Activated T-cell treated with anti-CD3 and anti-CD28 coated beads, Interleukin-2, amount 50 U/mL, for 72 hours (primary cell): ENCODE measurements around the gene SH3RF1. TPM values are rescaled to one million over a fixed set of nuclear protein-coding genes. Genes with fewer than 3 reads are reported as not detected.

Source experiments
- ATAC-seq, 2 donors: fragments of 150-1000 bp; cut with Tn5 transposase; replicated peaks in 1 of 2; 2 replicates each; pipeline ENCODE4 v1.10.0; 2021; ENCODE audit warnings: moderate library complexity in 2 of 2, mild to moderate bottlenecking in 1 of 2
- DNase-seq, 2 donors: peaks; one replicate each; pipeline ENCODE4 v3.0.0; 2021 to 2022; ENCODE audit warnings: mixed read lengths in 1 of 2
- H3K27ac Mint-ChIP-seq: one replicate; pipeline ENCODE4 v1.8.0; 2022; ENCODE audit warnings: mild to moderate bottlenecking, moderate library complexity, mixed read lengths
- H3K27me3 Mint-ChIP-seq: one replicate; pipeline ENCODE4 v1.8.0; 2022; ENCODE audit warnings: low read depth, mixed read lengths
- H3K36me3 Mint-ChIP-seq, 2 donors: one replicate each; pipeline ENCODE4 v1.8.0; 2022; ENCODE audit warnings: mixed read lengths in 2 of 2, mild to moderate bottlenecking in 1 of 2; ENCODE audit not compliant: insufficient read depth in 2 of 2
- H3K4me1 Mint-ChIP-seq: one replicate; pipeline ENCODE4 v1.8.0; 2022; ENCODE audit warnings: low read depth, mixed read lengths
- H3K4me3 Mint-ChIP-seq, 2 donors: one replicate each; pipeline ENCODE4 v1.8.0; 2022; ENCODE audit warnings: mild to moderate bottlenecking in 2 of 2, mixed read lengths in 2 of 2, moderate library complexity in 2 of 2
- H3K9me3 Mint-ChIP-seq, 2 donors: one replicate each; pipeline ENCODE4 v1.8.0; 2022; ENCODE audit warnings: mixed read lengths in 2 of 2
- total RNA-seq, 2 donors: library from RNA; stranded (reverse); gene quantifications; one replicate each; pipeline ENCODE4 v1.2.3, GENCODE V29; 2022

Gene SH3RF1
- total RNA-seq, 2 donors from 2014 or later = 0.26 to 0.63 TPM

DNA sequence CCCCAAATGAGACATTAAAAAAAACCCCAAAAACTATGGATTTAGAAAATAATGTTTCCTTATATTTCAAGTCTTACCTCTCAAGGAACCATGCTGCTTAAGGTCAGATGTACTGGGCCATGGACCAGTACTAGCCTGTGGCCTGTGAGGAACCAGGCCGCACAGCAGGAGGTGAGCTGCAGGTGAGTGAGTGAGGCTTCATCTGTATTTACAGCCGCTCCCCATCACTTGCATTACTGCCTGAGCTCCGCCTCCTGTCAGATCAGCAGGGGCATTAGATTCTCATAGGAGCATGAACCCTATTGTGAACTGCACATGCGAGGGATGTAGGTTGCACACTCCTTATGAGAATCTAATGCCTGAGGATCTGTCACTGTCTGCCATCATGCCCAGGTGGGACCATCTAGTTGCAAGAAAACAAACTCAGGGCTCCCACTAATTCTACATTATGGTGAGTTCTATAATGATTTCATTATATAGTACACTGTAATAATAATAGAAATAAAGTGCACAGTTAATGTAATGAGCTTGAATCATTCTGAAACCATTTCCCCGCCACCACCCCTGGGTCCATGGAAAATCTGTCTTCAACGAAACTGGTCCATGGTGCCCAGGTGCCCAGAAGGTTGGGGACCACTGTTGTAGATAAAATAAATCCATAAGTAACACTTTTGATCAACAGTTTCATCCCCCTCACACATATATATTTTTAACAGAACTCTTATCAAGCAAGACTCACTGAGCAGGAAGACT, 155.4 kb downstream of the SH3RF1 start:
- Mint-ChIP-seq H3K4me3 (no peak overlapping the region), H3K36me3 (no peaks in the 10 kb centered on the region), H3K9me3 (no peaks in the 10 kb centered on the region), H3K27me3 (no peaks in the 10 kb centered on the region), H3K4me1 (peaks cover 8% of the 10 kb centered on the region), H3K27ac (no peak overlapping the region)
- no peak for DNase-seq
- ATAC-seq = no peak

DNA sequence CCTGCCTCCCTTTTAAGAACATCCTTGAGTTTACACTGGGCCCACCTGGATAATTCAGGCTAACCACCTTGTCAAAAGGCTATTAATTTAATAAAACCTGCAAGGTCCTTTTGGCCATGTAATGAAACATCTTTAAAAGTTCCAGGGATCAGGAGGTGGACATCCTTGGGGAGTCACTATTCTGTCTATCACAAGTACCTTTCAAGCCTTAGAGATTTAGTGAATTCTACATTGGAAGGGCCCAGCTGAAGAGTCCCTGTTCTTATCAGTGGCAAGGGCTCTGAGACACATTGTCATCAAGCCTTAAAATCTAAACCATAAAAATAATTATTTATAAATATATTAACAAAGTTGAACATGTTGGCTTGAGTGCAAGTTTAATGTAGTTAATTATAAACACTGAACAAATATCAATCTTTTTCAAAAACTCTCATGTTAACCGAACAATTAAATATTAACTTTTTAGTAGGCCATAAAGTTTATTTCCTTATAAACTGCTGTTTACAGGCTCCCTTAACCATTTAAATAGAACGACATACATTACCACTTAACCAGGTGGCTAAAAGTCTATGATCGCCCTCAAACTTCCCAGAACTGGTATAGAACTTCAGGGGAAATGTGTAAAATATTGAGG, 156.3 kb downstream of the SH3RF1 start:
- ATAC-seq = no peak
- no peaks in the 10 kb centered on the region for H3K9me3 Mint-ChIP-seq
- no peaks in the 10 kb centered on the region for H3K36me3 Mint-ChIP-seq
- no peaks in the 10 kb centered on the region for H3K27me3 Mint-ChIP-seq
- DNase-seq = no peak
- no peak overlapping the region for H3K27ac Mint-ChIP-seq
- H3K4me1 Mint-ChIP-seq = peaks cover 8% of the 10 kb centered on the region
- H3K4me3 Mint-ChIP-seq = no peak overlapping the region

DNA sequence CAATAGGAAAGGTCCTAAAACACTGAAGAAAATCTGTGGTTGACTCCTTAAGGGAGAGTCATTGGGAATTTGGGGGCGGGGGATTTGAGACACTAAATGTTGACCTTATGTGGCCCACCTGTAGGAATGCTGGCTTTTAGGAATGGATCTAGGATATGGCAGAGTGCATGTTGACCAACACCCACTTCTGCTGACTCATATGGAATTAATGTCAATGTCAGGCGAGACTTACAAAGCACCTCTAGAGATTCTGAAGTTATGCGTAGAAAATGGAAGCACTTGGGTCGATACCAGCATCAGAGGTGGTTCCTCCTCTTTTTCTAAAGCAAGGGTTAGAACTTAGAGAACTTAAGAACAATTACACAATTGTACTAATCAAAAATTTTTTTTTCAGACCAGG, 160.1 kb downstream of the SH3RF1 start:
- no peak for ATAC-seq
- Mint-ChIP-seq H3K4me3 (no peak overlapping the region), H3K27ac (no peak overlapping the region), H3K36me3 (no peaks in the 10 kb centered on the region), H3K4me1 (peaks cover 3% of the 10 kb centered on the region), H3K9me3 (no peaks in the 10 kb centered on the region), H3K27me3 (no peaks in the 10 kb centered on the region)
- no peak for DNase-seq

DNA sequence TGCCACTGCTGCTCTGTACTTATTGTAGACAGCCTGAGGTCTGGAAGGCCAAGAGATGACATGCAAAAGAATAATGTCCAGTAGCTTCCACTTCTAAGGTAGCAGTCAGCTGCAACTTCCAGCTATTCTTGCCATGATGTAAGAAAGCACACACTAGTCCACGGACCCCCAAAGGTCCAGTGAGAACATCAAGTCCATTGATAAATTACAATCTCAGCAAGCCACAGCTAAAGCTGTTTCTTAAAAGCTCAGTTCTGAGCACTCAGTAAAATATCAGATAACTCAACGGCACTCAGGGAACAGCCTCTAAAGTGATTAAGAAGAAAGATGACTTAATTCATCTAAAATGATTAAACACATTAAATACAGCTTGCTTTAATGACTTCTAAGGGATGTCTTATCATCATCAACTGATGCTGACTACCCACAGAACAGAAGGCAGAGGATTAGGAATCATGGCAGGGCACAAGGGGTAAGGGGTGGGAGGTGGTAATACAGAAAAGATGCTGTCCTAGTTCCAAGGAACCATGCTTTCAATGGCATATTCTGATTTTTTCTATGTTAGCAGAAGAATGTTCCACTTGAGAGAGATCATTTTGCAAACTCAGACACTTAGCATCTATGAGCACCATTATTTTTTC, 161.6 kb downstream of the SH3RF1 start:
- Mint-ChIP-seq H3K4me3 (no peak overlapping the region), H3K36me3 (no peaks in the 10 kb centered on the region), H3K4me1 (no peaks in the 10 kb centered on the region), H3K9me3 (no peaks in the 10 kb centered on the region), H3K27me3 (no peaks in the 10 kb centered on the region), H3K27ac (no peak overlapping the region)
- DNase-seq (no peak), ATAC-seq (no peak)

DNA sequence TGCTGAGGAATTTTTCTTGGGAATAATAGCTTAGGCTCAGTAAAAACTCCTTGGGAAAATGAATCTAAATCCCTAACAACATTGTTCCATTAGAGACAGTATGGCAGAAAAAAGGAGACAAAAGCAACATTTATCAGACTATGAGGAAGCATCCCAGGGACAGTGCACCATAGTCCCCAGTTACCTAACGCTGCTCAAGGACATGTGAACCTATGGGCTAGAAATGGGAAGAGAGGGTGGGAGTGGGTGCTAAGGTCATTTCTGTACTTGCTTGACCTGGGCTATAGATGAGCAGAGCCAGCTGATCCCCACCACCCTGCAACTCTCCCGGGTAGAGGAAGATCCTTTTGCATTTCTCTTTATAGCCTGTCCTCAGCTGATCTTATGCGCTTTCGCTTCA, 162.5 kb downstream of the SH3RF1 start:
- DNase-seq = no peak

GRCh38 chr4:169107528-169107927, 163.2 kb downstream of the SH3RF1 start:
- no peak overlapping the region for H3K27ac Mint-ChIP-seq
- DNase-seq (no peak), ATAC-seq (no peak)
- H3K27me3 Mint-ChIP-seq = no peaks in the 10 kb centered on the region
- H3K4me3 Mint-ChIP-seq = no peak overlapping the region
- no peaks in the 10 kb centered on the region for H3K9me3 Mint-ChIP-seq
- H3K4me1 Mint-ChIP-seq = no peaks in the 10 kb centered on the region
- H3K36me3 Mint-ChIP-seq = no peaks in the 10 kb centered on the region

More for the DNA sequence above, 162.5 kb downstream of the SH3RF1 start:
- Mint-ChIP-seq H3K9me3 (no peaks in the 10 kb centered on the region), H3K36me3 (no peaks in the 10 kb centered on the region), H3K27ac (no peak overlapping the region), H3K4me1 (no peaks in the 10 kb centered on the region), H3K27me3 (no peaks in the 10 kb centered on the region), H3K4me3 (no peak overlapping the region)
- no peak for ATAC-seq

- no peaks in the 10 kb centered on the region for H3K4me1 Mint-ChIP-seq
- no peaks in the 10 kb centered on the region for H3K27me3 Mint-ChIP-seq
- H3K27ac Mint-ChIP-seq = no peak overlapping the region
- ATAC-seq (no peak), DNase-seq (no peak)
- H3K9me3 Mint-ChIP-seq = no peaks in the 10 kb centered on the region
- H3K4me3 Mint-ChIP-seq = no peak overlapping the region
- no peaks in the 10 kb centered on the region for H3K36me3 Mint-ChIP-seq
These were observed 164.0 kb downstream of the SH3RF1 start for GRCh38 chr4:169106696-169107229.

- DNase-seq (no peak), ATAC-seq (no peak)
- H3K9me3 Mint-ChIP-seq = no peaks in the 10 kb centered on the region
- no peaks in the 10 kb centered on the region for H3K36me3 Mint-ChIP-seq
- H3K4me1 Mint-ChIP-seq = no peaks in the 10 kb centered on the region
- no peak overlapping the region for H3K27ac Mint-ChIP-seq
- no peak overlapping the region for H3K4me3 Mint-ChIP-seq
- no peaks in the 10 kb centered on the region for H3K27me3 Mint-ChIP-seq
These were observed 165.1 kb downstream of the SH3RF1 start for GRCh38 chr4:169105620-169106019.

DNA sequence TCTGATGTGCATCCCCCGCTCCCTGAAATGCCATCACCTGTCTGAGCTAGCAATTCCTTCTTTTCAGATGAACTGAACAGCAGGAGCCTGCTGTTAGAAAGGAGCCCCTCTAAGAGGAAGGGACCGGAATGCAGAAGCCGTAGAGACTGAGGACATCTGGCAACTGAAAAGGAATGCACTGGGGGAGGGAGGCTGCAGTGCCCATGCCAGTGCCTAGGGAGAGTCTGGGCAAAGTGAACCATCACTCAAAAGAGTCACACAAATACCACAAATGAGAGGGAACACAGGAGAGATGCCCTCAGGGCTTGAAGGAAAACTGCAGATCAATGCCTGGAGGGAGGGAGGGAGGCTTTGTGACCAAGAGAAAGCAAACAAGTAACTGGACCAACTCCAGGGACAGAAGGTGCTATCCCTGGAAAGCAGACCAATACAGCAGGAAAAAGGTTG, 166.8 kb downstream of the SH3RF1 start:
- no peak for ATAC-seq
- H3K9me3 Mint-ChIP-seq = no peaks in the 10 kb centered on the region
- H3K4me1 Mint-ChIP-seq = no peaks in the 10 kb centered on the region
- H3K27ac Mint-ChIP-seq = no peak overlapping the region
- no peaks in the 10 kb centered on the region for H3K27me3 Mint-ChIP-seq
- no peaks in the 10 kb centered on the region for H3K36me3 Mint-ChIP-seq
- DNase-seq = no peak
- no peak overlapping the region for H3K4me3 Mint-ChIP-seq

DNA sequence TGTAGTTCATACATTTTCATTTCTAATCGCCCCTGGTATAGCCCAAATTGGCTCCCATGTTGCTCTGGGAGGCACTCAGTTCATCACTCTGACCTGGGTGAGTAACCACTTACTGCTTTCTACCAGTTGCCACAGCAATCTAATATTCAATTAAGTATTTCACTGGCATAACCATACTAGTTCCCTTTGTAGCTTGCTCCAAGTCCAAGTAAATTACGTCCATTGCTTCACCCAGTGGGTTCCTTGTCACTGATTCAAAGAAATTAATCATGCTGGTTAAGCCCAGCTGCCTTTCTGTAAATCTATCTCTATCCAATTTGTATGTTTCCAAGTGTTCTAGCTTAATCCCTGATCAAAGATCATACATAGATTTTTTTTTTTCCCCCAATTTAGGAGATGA, 168.7 kb downstream of the SH3RF1 start:
- H3K27me3 Mint-ChIP-seq = no peaks in the 10 kb centered on the region
- H3K9me3 Mint-ChIP-seq = peaks cover 2% of the 10 kb centered on the region in 2 donors
- no peak overlapping the region for H3K4me3 Mint-ChIP-seq

DNA sequence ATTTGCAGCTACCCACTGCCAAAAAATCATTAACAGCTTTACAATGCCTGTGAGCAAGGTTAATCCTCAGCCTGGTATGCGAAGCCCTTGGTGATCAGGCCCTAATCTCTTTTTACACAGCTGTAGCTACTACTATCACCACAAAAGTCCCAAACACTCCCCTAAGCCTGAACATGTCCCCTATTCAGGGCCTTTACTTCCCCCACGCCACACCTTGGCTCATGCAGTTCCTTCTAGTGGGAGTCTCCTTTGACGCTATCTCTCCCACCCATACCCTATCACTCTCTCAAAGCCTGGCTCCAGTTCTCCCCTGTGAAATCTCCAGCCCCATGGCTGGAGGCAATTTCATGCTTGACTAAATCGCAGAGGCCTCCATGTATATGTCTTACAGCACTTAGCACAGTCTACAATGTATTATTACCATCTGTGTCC, 170.1 kb downstream of the SH3RF1 start:
- no peaks in the 10 kb centered on the region for H3K4me1 Mint-ChIP-seq
- H3K9me3 Mint-ChIP-seq = peaks cover 2% of the 10 kb centered on the region in 2 donors
- DNase-seq = no peak
- peaks cover 6% of the 10 kb centered on the region for H3K27me3 Mint-ChIP-seq
- ATAC-seq = no peak
- H3K36me3 Mint-ChIP-seq = no peaks in the 10 kb centered on the region
- H3K4me3 Mint-ChIP-seq = no peak overlapping the region
- H3K27ac Mint-ChIP-seq = no peak overlapping the region

More for the DNA sequence above, 168.7 kb downstream of the SH3RF1 start:
- ATAC-seq = no peak
- Mint-ChIP-seq H3K4me1 (no peaks in the 10 kb centered on the region), H3K27ac (no peak overlapping the region), H3K36me3 (no peaks in the 10 kb centered on the region)
- no peak for DNase-seq

GRCh38 chr4:169099771-169100180, 171.0 kb downstream of the SH3RF1 start:
- Mint-ChIP-seq H3K9me3 (peaks cover 2% of the 10 kb centered on the region in 2 donors), H3K4me3 (no peak overlapping the region), H3K27me3 (peaks cover 6% of the 10 kb centered on the region), H3K27ac (no peak overlapping the region), H3K36me3 (no peaks in the 10 kb centered on the region), H3K4me1 (no peaks in the 10 kb centered on the region)
- ATAC-seq (no peak), DNase-seq (no peak)

- Mint-ChIP-seq H3K4me3 (no peak overlapping the region), H3K27ac (no peak overlapping the region), H3K4me1 (no peaks in the 10 kb centered on the region), H3K36me3 (no peaks in the 10 kb centered on the region), H3K9me3 (peaks cover 2% of the 10 kb centered on the region in 2 donors), H3K27me3 (peaks cover 6% of the 10 kb centered on the region)
- no peak for DNase-seq
- no peak for ATAC-seq
These were observed 171.6 kb downstream of the SH3RF1 start for GRCh38 chr4:169098969-169099690.
